K562 (cell line): ENCODE results near the gene ERFL. TPM values are rescaled to one million over a fixed set of nuclear protein-coding genes. Genes with fewer than 3 reads are reported as not detected.

Source experiments
- ATAC-seq: fragments of 200-7000 bp; cut with Tn5 transposase; 3 replicates; pipeline ENCODE4 v1.9.1; 2020; ENCODE audit warnings: moderate library complexity
- BruUV-seq: library from RNA; stranded (reverse); fragments of 400-500 nt; replicated peaks from 2 replicates; lab custom pipeline; 2021; lab: Mats Ljungman, UMichigan
- CTCF ChIA-PET: fragments of 300-600 bp; formaldehyde crosslinking; extraction: SDS; loops from one replicate; lab custom pipeline; 2021; ENCODE audit warnings: low intra/inter-chr PET ratio; lab: Yijun Ruan, JAX
- POLR2A ChIA-PET: fragments of 300-600, 350-650 bp; sonication (Branson Sonifier 250); formaldehyde crosslinking; extraction: SDS; loops from one replicate; lab custom pipeline; 2021; ENCODE audit warnings: antibody characterized with exemption, inconsistent platforms; lab: Yijun Ruan, JAX
- DNase-seq, 4 experiments: peaks; one replicate each; pipeline versions ENCODE4 v3.0.0 to v3.0.0-alpha.2; 2011 to 2018; ENCODE audit warnings: low spot score in 3 of 4, mixed read lengths in 3 of 4; ENCODE audit errors: extremely low read depth in 1 of 4
- FAIRE-seq: peaks from 2 replicates; lab custom pipeline; 2011; peaks lifted over from hg19 to GRCh38; lab: Jason Lieb, UNC
- H2AFZ ChIP-seq: 2 replicates; pipeline ENCODE4 v1.6.0; 2011; ENCODE audit warnings: low read depth, low read length, control low read depth, inconsistent platforms
- H3K27ac ChIP-seq: fragments of 200-600 bp; 3 replicates; pipeline ENCODE4 v1.8.0; 2011; ENCODE audit warnings: low read depth, mild to moderate bottlenecking, control low read depth, inconsistent platforms, low read length, moderate library complexity, mixed read lengths; ENCODE audit errors: extremely low read depth
- H3K27me3 ChIP-seq, 2 experiments: fragments of 300-600 bp in 1 of 2; 2 replicates in 1 of 2; 3 replicates in 1 of 2; pipeline versions ENCODE4 v1.6.0 to v1.8.0; 2011; ENCODE audit warnings: inconsistent platforms in 2 of 2, low read length in 2 of 2, mild to moderate bottlenecking in 1 of 2, mixed read lengths in 1 of 2, moderate library complexity in 1 of 2; ENCODE audit not compliant: control insufficient read depth in 2 of 2, insufficient read depth in 2 of 2
- H3K36me3 ChIP-seq: fragments of 300-600 bp; 3 replicates; pipeline ENCODE4 v1.8.0; 2011; ENCODE audit warnings: mild to moderate bottlenecking, low read length, inconsistent platforms; ENCODE audit not compliant: control insufficient read depth, insufficient read depth
- H3K4me1 ChIP-seq, 2 experiments: fragments of 200-600 bp in 1 of 2; replicated peaks in 1 of 2; 2 replicates in 1 of 2; 3 replicates in 1 of 2; pipeline versions ENCODE4 v1.5.1 to v1.8.0; 2011; ENCODE audit warnings: inconsistent platforms in 2 of 2, low read length in 2 of 2, mild to moderate bottlenecking in 1 of 2, mixed read lengths in 1 of 2, moderate library complexity in 1 of 2; ENCODE audit not compliant: control insufficient read depth in 2 of 2, insufficient read depth in 2 of 2
- H3K4me2 ChIP-seq: 2 replicates; pipeline ENCODE4 v1.6.1; 2011; ENCODE audit warnings: low read length, control low read depth, inconsistent platforms, mixed read lengths; ENCODE audit not compliant: insufficient read depth
- H3K4me3 ChIP-seq: fragments of 200-600 bp; sonication (generic), shearing (Covaris generic); 2 replicates; pipeline ENCODE4 v1.5.1; 2016; ENCODE audit warnings: control low read depth, inconsistent platforms
- H3K79me2 ChIP-seq: fragments of 200-600 bp; 3 replicates; pipeline ENCODE4 v1.8.0; 2011; ENCODE audit warnings: low read length, inconsistent platforms; ENCODE audit not compliant: control insufficient read depth, insufficient read depth
- H3K9ac ChIP-seq, 2 experiments: 2 replicates each; pipeline versions ENCODE4 v1.6.0 to v1.6.1; 2011; ENCODE audit warnings: low read depth in 2 of 2, low read length in 2 of 2, control low read depth in 1 of 2, inconsistent platforms in 1 of 2, mild to moderate bottlenecking in 1 of 2, mixed read lengths in 1 of 2; ENCODE audit not compliant: insufficient read depth in 1 of 2
- H3K9me1 ChIP-seq: one replicate; pipeline ENCODE4 v1.6.0; 2011; ENCODE audit warnings: inconsistent platforms, mild to moderate bottlenecking, low read length, moderate library complexity; ENCODE audit not compliant: control insufficient read depth, insufficient read depth
- H3K9me3 ChIP-seq: replicated peaks from 2 replicates; pipeline ENCODE4 v1.5.1; 2011; ENCODE audit warnings: low read depth, low read length, inconsistent platforms; ENCODE audit not compliant: control insufficient read depth, insufficient read depth
- H4K20me1 ChIP-seq: replicated peaks from 2 replicates; pipeline ENCODE4 v1.6.1; 2011; ENCODE audit warnings: low read length, inconsistent platforms, mixed read lengths; ENCODE audit not compliant: control insufficient read depth, insufficient read depth
- ARNT ChIP-seq, 2 experiments: fragments of 450-650 bp; IDR thresholded peaks; 2 replicates each; pipeline ENCODE4 v1.6.1; 2016; ENCODE audit warnings: mild to moderate bottlenecking in 1 of 2
- ATF7 ChIP-seq: fragments of 450-650 bp; IDR thresholded peaks from 2 replicates; pipeline ENCODE4 v1.7.1; 2014; ENCODE audit warnings: mild to moderate bottlenecking, moderate library complexity
- CBX3 ChIP-seq, 2 experiments: IDR thresholded peaks; 1 replicate in 1 of 2; 2 replicates in 1 of 2; pipeline ENCODE4 v1.6.1; 2012; ENCODE audit warnings: inconsistent platforms in 2 of 2, low read length in 2 of 2, borderline replicate concordance in 1 of 2, control low read depth in 1 of 2
- CTBP1 ChIP-seq: fragments of 450-650 bp; IDR thresholded peaks from 2 replicates; pipeline ENCODE4 v1.6.1; 2016; ENCODE audit warnings: borderline replicate concordance
- DPF2 ChIP-seq: fragments of 450-650 bp; IDR thresholded peaks from 2 replicates; pipeline ENCODE4 v1.6.1; 2016
- EHMT2 ChIP-seq: fragments of 450-650 bp; IDR thresholded peaks from 2 replicates; pipeline ENCODE4 v1.6.1; 2018; ENCODE audit warnings: antibody characterized with exemption
- ELF2 ChIP-seq: fragments of 250-450 bp; sonication (Bioruptor Pico); IDR thresholded peaks from 2 replicates; pipeline ENCODE4 v1.5.0; 2021; ENCODE audit warnings: mild to moderate bottlenecking
- ESRRB ChIP-seq: fragments of 250-450 bp; sonication (Bioruptor Pico); IDR thresholded peaks from 2 replicates; pipeline ENCODE4 v1.5.0; 2020; ENCODE audit warnings: mild to moderate bottlenecking, moderate library complexity, borderline replicate concordance
- HOMEZ ChIP-seq: fragments of 250-450 bp; sonication (Bioruptor Pico); IDR thresholded peaks from 2 replicates; pipeline ENCODE4 v1.4.0; 2020; ENCODE audit warnings: mild to moderate bottlenecking, moderate library complexity
- MCM7 ChIP-seq, 2 experiments: fragments of 450-650 bp; IDR thresholded peaks; 2 replicates each; pipeline ENCODE4 v1.6.1; 2016 to 2018
- MXD1 ChIP-seq: fragments of 250-450 bp; sonication (Bioruptor Pico); IDR thresholded peaks from 2 replicates; pipeline ENCODE4 v1.8.0; 2021; ENCODE audit warnings: borderline replicate concordance, mild to moderate bottlenecking, moderate library complexity; ENCODE audit not compliant: poor library complexity, severe bottlenecking
- RBM22 ChIP-seq: fragments of 200-400 bp; formaldehyde crosslinking; IDR thresholded peaks from 2 replicates; pipeline ENCODE4 v1.6.1; 2018; ENCODE audit warnings: low read length, low read depth; ENCODE audit not compliant: poor library complexity, severe bottlenecking
- STAT5A ChIP-seq: IDR thresholded peaks from 2 replicates; pipeline ENCODE4 v1.6.1; 2012; ENCODE audit warnings: low read length, inconsistent platforms, borderline replicate concordance
- TEAD1 ChIP-seq, 2 experiments: fragments of 450-650 bp in 1 of 2; sonication (generic) in 1 of 2; formaldehyde crosslinking; IDR thresholded peaks; 2 replicates each; pipeline versions ENCODE4 v1.4.0 to v1.8.0; 2020 to 2022; ENCODE audit warnings: mild to moderate bottlenecking in 2 of 2, missing genetic modification reagents in 1 of 2
- XRCC5 ChIP-seq: fragments of 200-400 bp; formaldehyde crosslinking; IDR thresholded peaks from 2 replicates; pipeline ENCODE4 v1.6.1; 2017; ENCODE audit warnings: low read depth, mild to moderate bottlenecking, low read length
- ZBTB2 ChIP-seq: fragments of 450-650 bp; IDR thresholded peaks from 2 replicates; pipeline ENCODE4 v1.6.1; 2016; ENCODE audit warnings: antibody characterized with exemption
- ZNF217 ChIP-seq: sonication (generic); formaldehyde crosslinking; IDR thresholded peaks from 2 replicates; pipeline ENCODE4 v1.8.0; 2022; ENCODE audit warnings: mild to moderate bottlenecking, missing genetic modification reagents
- ZNF23 ChIP-seq: fragments of 250-450 bp; sonication (Bioruptor Pico); IDR thresholded peaks from 2 replicates; pipeline ENCODE4 v1.4.0; 2020; ENCODE audit warnings: mild to moderate bottlenecking
- ZNF707 ChIP-seq: fragments of 250-450 bp; sonication (Bioruptor Pico); conservative IDR thresholded peaks from 2 replicates; pipeline ENCODE4 v1.8.0; 2022; ENCODE audit warnings: inconsistent platforms, mild to moderate bottlenecking, moderate library complexity
- WGBS: fragments of 100-300 bp; shearing (Covaris generic); methylation state at CpG from one replicate; pipeline ENCODE4 v1.1.6; 2016; ENCODE audit warnings: low coverage, mixed read lengths; ENCODE audit not compliant: insufficient coverage; ENCODE audit errors: missing lambda C conversion rate; 5-methylcytosine and 5-hydroxymethylcytosine counted together
- in situ Hi-C: fragments of 300-500 bp; cut with MboI; formaldehyde crosslinking; loops from 4 replicates; pipeline ENCODE4 v1.15.0; 2018; ENCODE audit warnings: inconsistent platforms, mixed read lengths
- intact Hi-C: fragments of 100-400 bp; cut with micrococcal nuclease; formaldehyde crosslinking; loops from 2 replicates; pipeline ENCODE4 v1.14.2; 2022
- polyA plus RNA-seq, 8 experiments: library from polyadenylated mRNA; depleted of rRNA in 4 of 8; stranded (reverse) in 5 of 8; unstranded in 3 of 8; fragments of >200 nt; fragmentation: Nextera tagmentation in 2 of 8; fragmentation: Illumina TruSeq in 1 of 8; extraction: Ambion mirVana in 2 of 8; extraction: Trizol in 1 of 8; gene quantifications; 2 replicates each; pipeline versions ENCODE4 v1.2.1 to v1.2.3, GENCODE V29; 2011 to 2014; ENCODE audit warnings: inconsistent platforms in 1 of 8, missing spikeins in 1 of 8
- total RNA-seq, 7 experiments: library from RNA; depleted of rRNA in 6 of 7; stranded (reverse); fragments of >200 nt in 6 of 7; fragmentation: Illumina TruSeq in 2 of 7; extraction: Trizol in 2 of 7; gene quantifications; 2 replicates each; pipeline versions ENCODE4 v1.2.1 to v1.2.3, GENCODE V29; 2011 to 2021; ENCODE audit warnings: low replicate concordance in 1 of 7
- TF ChIP-seq, protein P1 (sequence below): sonication (generic); formaldehyde crosslinking; IDR thresholded peaks from 2 replicates; pipeline ENCODE4 v1.5.0; 2020; ENCODE audit warnings: missing genetic modification reagents

Gene ERFL
- total and polyA plus RNA-seq, 9 of the 15 experiments (the other 6 are each of a cell fraction or from before 2014, with no cell fraction given): 0.07 to 0.75 (median 0.32) TPM; not detected in 4

GRCh38 chr19:41930322-41930722, 2.1 kb upstream of the ERFL start:
- peaks cover 34 to 72% of the 10 kb centered on the region in 2 experiments for H3K4me1 ChIP-seq
- no peaks in the 10 kb centered on the region for H3K9me3 ChIP-seq
- peak overlapping the region; percentile 98 for H3K4me2 ChIP-seq
- DNase-seq (peak; percentile 66 to 87 (median 75)), ATAC-seq (peak; percentile 73), FAIRE-seq (peak; percentile 99)
- H3K27me3 ChIP-seq: no peaks in the 10 kb centered on the region
- H3K9ac ChIP-seq: peak overlapping the region; percentile 23 to 89; a peak in 3 of 4 replicates
- H3K9me1 ChIP-seq: no peaks in the 10 kb centered on the region
- H3K36me3 ChIP-seq: no peaks in the 10 kb centered on the region
- POLR2A ChIA-PET: interaction anchor here (0.7 to 1.9 kb wide), 3 partner anchors 14 to 60 kb away, joined by 3 to 6 read pairs (median 3); no protein-coding TSS in a partner anchor
- intact Hi-C loops (no loop called here), in situ Hi-C loops (no loop called here)
- CTCF ChIA-PET: no interaction called here
- no peaks in the 10 kb centered on the region for H4K20me1 ChIP-seq
- BruUV-seq: no TSS peak
- H3K4me3 ChIP-seq: peak overlapping the region; percentile 11; the same call in 1 of the 2 replicates
- peaks cover 8% of the 10 kb centered on the region; the same call in 2 of the 3 replicates for H3K79me2 ChIP-seq
- H2AFZ ChIP-seq: peak overlapping the region; percentile 84
- 1% methylated on average over 7 of the region's 7 CpGs for WGBS
- H3K27ac ChIP-seq: peak overlapping the region; percentile 92
- no peak for TF ChIP-seq ZNF707 (CRISPR knock-in tag)
- peak; percentile 42; the same call in 1 of the 2 replicates for TF ChIP-seq ATF7
- TF ChIP-seq RBM22: no peak
- TF ChIP-seq DPF2: peak; percentile 66; the same call in 1 of the 2 replicates
- TF ChIP-seq EHMT2: peak; percentile 83; the same call in 1 of the 2 replicates
- TF ChIP-seq CTBP1: peak; percentile 37; the same call in 1 of the 2 replicates
- 0 out of 3 replicates have a peak, but pooled peaks of 1 of the 2 experiments have one; percentile 44 for TF ChIP-seq CBX3 (IDR thresholded peaks at IDR 0.05; ENCODE audit: borderline replicate concordance in 1 of 2, low read length in 2 of 2)
- no peak for TF ChIP-seq ELF2
- TF ChIP-seq ESRRB (CRISPR knock-in tag): no peak
- peak; percentile 57; the same call in 1 of the 2 replicates for TF ChIP-seq ZBTB2
- no peak for TF ChIP-seq TEAD1 (CRISPR knock-in tag; IDR thresholded peaks at IDR 0.05)
- no peak for TF ChIP-seq ZNF217 (CRISPR knock-in tag)
- TF ChIP-seq STAT5A: no peak
- TF ChIP-seq MCM7 (IDR thresholded peaks at IDR 0.05): no peak
- no peak for TF ChIP-seq XRCC5
- TF ChIP-seq ARNT (IDR thresholded peaks at IDR 0.05): no peak
- TF ChIP-seq MXD1 (CRISPR knock-in tag): no peak
- no peak for TF ChIP-seq HOMEZ (CRISPR knock-in tag)
- TF ChIP-seq, protein P1, sequence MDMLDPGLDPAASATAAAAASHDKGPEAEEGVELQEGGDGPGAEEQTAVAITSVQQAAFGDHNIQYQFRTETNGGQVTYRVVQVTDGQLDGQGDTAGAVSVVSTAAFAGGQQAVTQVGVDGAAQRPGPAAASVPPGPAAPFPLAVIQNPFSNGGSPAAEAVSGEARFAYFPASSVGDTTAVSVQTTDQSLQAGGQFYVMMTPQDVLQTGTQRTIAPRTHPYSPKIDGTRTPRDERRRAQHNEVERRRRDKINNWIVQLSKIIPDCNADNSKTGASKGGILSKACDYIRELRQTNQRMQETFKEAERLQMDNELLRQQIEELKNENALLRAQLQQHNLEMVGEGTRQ (CRISPR knock-in tag): no peak
- no peak for TF ChIP-seq ZNF23 (CRISPR knock-in tag)
